OCI-LY1 (cell line): Measurements from ENCODE around the gene MAN1A1.

Source experiments
- H2AFZ ChIP-seq: fragments of 200-600 bp; sonication (generic), shearing (Covaris generic); 2 replicates; pipeline ENCODE4 v1.6.0; 2014; ENCODE audit warnings: antibody characterized with exemption, mild to moderate bottlenecking, low read length
- H3F3A ChIP-seq: fragments of 200-600 bp; sonication (generic), shearing (Covaris generic); 2 replicates; pipeline ENCODE4 v1.6.0; 2014; ENCODE audit warnings: mild to moderate bottlenecking, antibody characterized with exemption, low read length, moderate library complexity; ENCODE audit not compliant: insufficient read depth
- H3K27ac ChIP-seq: fragments of 200-600 bp; sonication (generic); 2 replicates; pipeline ENCODE4 v1.5.1; 2014; ENCODE audit warnings: low read length, mixed run types, mild to moderate bottlenecking, low read depth; ENCODE audit not compliant: poor library complexity, severe bottlenecking
- H3K27me3 ChIP-seq: fragments of 200-600 bp; sonication (generic); 2 replicates; pipeline ENCODE4 v1.6.0; 2014; ENCODE audit warnings: antibody characterized with exemption, mild to moderate bottlenecking, low read length, moderate library complexity; ENCODE audit not compliant: insufficient read depth
- H3K36me3 ChIP-seq: fragments of 200-600 bp; sonication (generic); 2 replicates; pipeline ENCODE4 v1.6.1; 2014; ENCODE audit warnings: mild to moderate bottlenecking, antibody characterized with exemption, low read length, moderate library complexity, mixed read lengths; ENCODE audit not compliant: insufficient read depth
- H3K4me1 ChIP-seq: fragments of 200-600 bp; sonication (generic); 2 replicates; pipeline ENCODE4 v1.5.1; 2014; ENCODE audit warnings: mild to moderate bottlenecking, low read length, moderate library complexity; ENCODE audit not compliant: insufficient read depth, severe bottlenecking
- H3K4me2 ChIP-seq: fragments of 200-600 bp; sonication (generic), shearing (Covaris generic); 2 replicates; pipeline ENCODE4 v1.6.1; 2014; ENCODE audit warnings: low read length
- H3K4me3 ChIP-seq: fragments of 200-600 bp; sonication (generic); 2 replicates; pipeline ENCODE4 v1.5.1; 2014; ENCODE audit warnings: low read length, low read depth, mild to moderate bottlenecking, mixed read lengths; ENCODE audit not compliant: poor library complexity, severe bottlenecking
- H3K79me2 ChIP-seq: fragments of 200-600 bp; shearing (Covaris generic); 2 replicates; pipeline ENCODE4 v1.6.1; 2016; ENCODE audit warnings: mixed run types, low read length, mixed read lengths; ENCODE audit not compliant: insufficient read depth
- H3K9ac ChIP-seq: fragments of 200-600 bp; sonication (generic), shearing (Covaris generic); 2 replicates; pipeline ENCODE4 v1.6.1; 2014; ENCODE audit warnings: mild to moderate bottlenecking, low read length, mixed read lengths
- H3K9me2 ChIP-seq: fragments of 200-600 bp; sonication (generic), shearing (Covaris generic); 2 replicates; pipeline ENCODE4 v1.6.1; 2014; ENCODE audit warnings: low read depth, mild to moderate bottlenecking, low read length, mixed read lengths
- H3K9me3 ChIP-seq: fragments of 200-600 bp; shearing (Covaris generic); 2 replicates; pipeline ENCODE4 v1.6.1; 2014; ENCODE audit warnings: low read length, mixed read lengths
- H4K20me1 ChIP-seq: fragments of 200-600 bp; sonication (generic), shearing (Covaris generic); 2 replicates; pipeline ENCODE4 v1.6.0; 2016; ENCODE audit warnings: mild to moderate bottlenecking, low read length; ENCODE audit not compliant: insufficient read depth
- EZH2 ChIP-seq: fragments of 200-600 bp; sonication (generic), shearing (Covaris generic); IDR thresholded peaks from 2 replicates; pipeline ENCODE4 v1.8.0; 2017; ENCODE audit warnings: borderline replicate concordance, mixed run types, mild to moderate bottlenecking, antibody characterized with exemption, low read length, moderate library complexity, mixed read lengths
- TF ChIP-seq, protein P1 (sequence below): fragments of 200-600 bp; sonication (generic), shearing (Covaris generic); IDR thresholded peaks from 2 replicates; pipeline ENCODE4 v1.5.1; 2017; ENCODE audit warnings: mild to moderate bottlenecking, antibody characterized with exemption, low read length, moderate library complexity, mixed read lengths

Gene MAN1A1

DNA sequence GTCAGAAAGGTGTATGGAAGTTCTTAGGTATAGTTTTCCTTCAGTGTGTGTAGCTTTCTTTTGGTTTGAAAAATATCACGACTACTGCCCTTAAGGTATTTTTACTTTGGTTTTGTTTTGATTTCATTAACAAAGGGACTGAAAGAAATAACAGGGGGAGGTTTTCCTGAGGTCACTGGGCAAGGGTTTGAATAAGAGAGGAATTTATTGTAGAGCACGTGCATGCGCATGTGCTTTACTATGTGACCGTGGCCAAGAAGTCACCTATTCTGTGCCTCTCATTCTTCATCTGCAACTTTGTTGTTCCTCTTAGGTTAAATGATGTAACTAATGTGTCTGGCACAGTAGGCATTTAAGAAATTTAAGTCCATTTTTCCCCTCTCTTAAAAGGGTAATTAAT is 4.1 kb upstream of the MAN1A1 start:
- H3K9ac ChIP-seq: no peak overlapping the region
- no peak for TF ChIP-seq EZH2
- TF ChIP-seq, protein P1, sequence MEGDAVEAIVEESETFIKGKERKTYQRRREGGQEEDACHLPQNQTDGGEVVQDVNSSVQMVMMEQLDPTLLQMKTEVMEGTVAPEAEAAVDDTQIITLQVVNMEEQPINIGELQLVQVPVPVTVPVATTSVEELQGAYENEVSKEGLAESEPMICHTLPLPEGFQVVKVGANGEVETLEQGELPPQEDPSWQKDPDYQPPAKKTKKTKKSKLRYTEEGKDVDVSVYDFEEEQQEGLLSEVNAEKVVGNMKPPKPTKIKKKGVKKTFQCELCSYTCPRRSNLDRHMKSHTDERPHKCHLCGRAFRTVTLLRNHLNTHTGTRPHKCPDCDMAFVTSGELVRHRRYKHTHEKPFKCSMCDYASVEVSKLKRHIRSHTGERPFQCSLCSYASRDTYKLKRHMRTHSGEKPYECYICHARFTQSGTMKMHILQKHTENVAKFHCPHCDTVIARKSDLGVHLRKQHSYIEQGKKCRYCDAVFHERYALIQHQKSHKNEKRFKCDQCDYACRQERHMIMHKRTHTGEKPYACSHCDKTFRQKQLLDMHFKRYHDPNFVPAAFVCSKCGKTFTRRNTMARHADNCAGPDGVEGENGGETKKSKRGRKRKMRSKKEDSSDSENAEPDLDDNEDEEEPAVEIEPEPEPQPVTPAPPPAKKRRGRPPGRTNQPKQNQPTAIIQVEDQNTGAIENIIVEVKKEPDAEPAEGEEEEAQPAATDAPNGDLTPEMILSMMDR: no peak
- no peaks in the 10 kb centered on the region for H3K79me2 ChIP-seq
- no peaks in the 10 kb centered on the region for H3K36me3 ChIP-seq
- H2AFZ ChIP-seq: no peak overlapping the region
- no peak overlapping the region for H3K4me3 ChIP-seq
- H4K20me1 ChIP-seq: no peaks in the 10 kb centered on the region
- no peaks in the 10 kb centered on the region for H3K27me3 ChIP-seq
- H3K9me3 ChIP-seq: no peaks in the 10 kb centered on the region
- H3K27ac ChIP-seq: no peak overlapping the region
- peaks cover 14% of the 10 kb centered on the region for H3K4me1 ChIP-seq
- H3F3A ChIP-seq: no peaks in the 10 kb centered on the region
- H3K4me2 ChIP-seq: no peak overlapping the region
- no peaks in the 10 kb centered on the region for H3K9me2 ChIP-seq

DNA sequence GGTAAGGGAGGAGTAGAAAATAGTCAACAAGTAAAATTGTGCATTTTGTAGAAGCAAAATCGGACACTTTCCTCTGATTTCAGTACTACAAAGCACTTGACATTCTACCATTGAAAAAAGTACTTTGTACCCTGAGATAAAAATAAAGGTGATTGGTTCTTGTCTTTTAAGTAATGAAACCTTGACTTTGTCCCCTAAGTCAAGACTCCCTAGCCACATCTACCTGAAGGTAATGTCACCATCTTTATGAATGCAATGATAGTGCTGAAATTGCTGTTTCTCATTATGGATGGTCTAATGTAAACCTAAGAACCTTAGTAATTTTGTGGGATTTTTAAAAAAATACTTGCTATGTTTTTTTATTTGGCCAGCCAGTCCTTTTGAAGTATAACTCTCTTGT is 2.4 kb upstream of the MAN1A1 start:
- H3K9me3 ChIP-seq: no peaks in the 10 kb centered on the region
- H3K4me1 ChIP-seq: peaks cover 25% of the 10 kb centered on the region
- H3K4me3 ChIP-seq: no peak overlapping the region
- H3K4me2 ChIP-seq: no peak overlapping the region
- H3K27ac ChIP-seq: no peak overlapping the region
- no peaks in the 10 kb centered on the region for H3K9me2 ChIP-seq
- H3K27me3 ChIP-seq: no peaks in the 10 kb centered on the region
- TF ChIP-seq EZH2: no peak
- TF ChIP-seq, protein P1: no peak
- H3F3A ChIP-seq: no peaks in the 10 kb centered on the region
- no peaks in the 10 kb centered on the region for H3K36me3 ChIP-seq
- H4K20me1 ChIP-seq: no peaks in the 10 kb centered on the region
- H3K79me2 ChIP-seq: 0 out of 2 replicates have a peak, but pooled peaks cover 3% of the 10 kb centered on the region
- no peak overlapping the region for H3K9ac ChIP-seq
- H2AFZ ChIP-seq: no peak overlapping the region

DNA sequence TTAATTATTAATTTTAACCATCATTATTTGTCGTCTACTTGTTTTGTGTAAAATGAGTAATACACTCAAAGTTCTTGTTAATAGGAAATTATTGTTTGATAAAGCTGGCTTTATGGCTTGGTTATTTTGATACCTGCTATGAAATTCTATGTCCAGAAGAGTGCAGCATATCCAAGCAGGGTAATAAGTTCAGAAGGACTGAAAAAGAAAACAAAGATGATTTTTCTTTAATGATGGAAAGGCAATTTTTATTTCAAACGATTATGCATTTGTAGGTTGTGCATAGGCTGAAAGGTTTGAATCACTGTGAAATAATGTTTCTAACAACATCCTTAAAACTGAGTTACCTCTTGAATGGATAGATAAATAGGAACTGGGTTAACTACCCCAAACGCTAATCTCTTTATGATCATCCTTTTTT is 1.4 kb upstream of the MAN1A1 start:
- no peaks in the 10 kb centered on the region for H3F3A ChIP-seq
- peaks cover 36% of the 10 kb centered on the region for H3K4me1 ChIP-seq
- 0 out of 2 replicates have a peak, but pooled peaks cover 3% of the 10 kb centered on the region for H3K79me2 ChIP-seq
- H3K4me3 ChIP-seq: peak overlapping the region; percentile 94
- H2AFZ ChIP-seq: no peak overlapping the region
- no peaks in the 10 kb centered on the region for H3K27me3 ChIP-seq
- no peak overlapping the region for H3K27ac ChIP-seq
- H3K4me2 ChIP-seq: peak overlapping the region; percentile 94
- H3K36me3 ChIP-seq: no peaks in the 10 kb centered on the region
- H3K9ac ChIP-seq: peak overlapping the region; percentile 63
- H3K9me3 ChIP-seq: no peaks in the 10 kb centered on the region
- TF ChIP-seq EZH2: no peak
- TF ChIP-seq, protein P1: peak; percentile 57
- H3K9me2 ChIP-seq: no peaks in the 10 kb centered on the region
- no peaks in the 10 kb centered on the region for H4K20me1 ChIP-seq
